ENCODE measurements around the gene MYOM1.

MYOM1 gene

DNA sequence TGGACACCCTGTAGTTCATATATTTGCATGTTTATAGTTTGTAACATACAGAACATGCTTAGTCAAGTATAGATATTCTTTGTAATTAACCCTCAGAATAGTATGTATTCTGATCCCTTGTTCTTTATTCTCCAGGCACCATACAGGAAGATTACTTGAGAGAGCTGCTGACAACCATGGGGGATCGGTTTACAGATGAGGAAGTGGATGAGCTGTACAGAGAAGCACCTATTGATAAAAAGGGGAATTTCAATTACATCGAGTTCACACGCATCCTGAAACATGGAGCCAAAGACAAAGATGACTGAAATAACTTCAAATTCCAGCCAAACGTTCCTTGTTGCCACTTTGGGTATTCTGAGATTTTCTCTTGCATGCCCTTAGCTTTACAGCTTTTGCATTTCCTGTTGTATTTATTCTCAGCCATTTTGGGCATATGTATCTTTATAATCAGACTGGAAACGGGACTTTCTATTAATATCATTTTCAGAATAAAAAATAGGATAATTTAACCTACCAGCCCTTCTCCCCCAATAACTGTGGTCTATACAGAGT lies 35.9 kb upstream of the MYOM1 start:
- no peak overlapping the region for H3K4me3 Mint-ChIP-seq
- ATAC-seq (replicated peaks) (peak; percentile 65 to 68), DNase-seq (no peak)
- peaks cover 33 to 76% of the 10 kb centered on the region in 2 donors for H3K4me1 Mint-ChIP-seq
- no peaks in the 10 kb centered on the region for H3K27me3 Mint-ChIP-seq
- peak overlapping the region; percentile 56 for H3K27ac Mint-ChIP-seq
- H3K36me3 Mint-ChIP-seq, result peaks cover 38 to 53% of the 10 kb centered on the region in 2 donors
- H3K9me3 Mint-ChIP-seq, result no peaks in the 10 kb centered on the region

DNA sequence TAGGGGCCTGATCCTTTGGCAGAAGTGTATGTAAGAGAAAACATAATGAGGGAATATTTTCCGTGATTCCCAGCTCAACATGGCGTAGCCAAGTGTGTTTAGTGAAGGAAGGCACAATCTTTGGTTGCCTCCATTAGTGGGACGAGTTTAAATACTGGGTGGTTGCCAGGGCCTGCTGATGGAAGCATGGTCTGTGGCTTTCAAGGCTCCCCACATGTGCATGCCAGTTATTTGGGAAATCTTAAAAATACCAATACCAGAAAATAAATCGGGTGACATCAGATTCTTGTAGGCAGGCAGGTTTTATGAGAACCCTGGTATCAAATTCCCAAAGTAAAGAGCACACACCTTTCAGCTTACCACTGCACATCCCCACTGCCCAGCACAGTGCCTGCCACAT lies 35.0 kb upstream of the MYOM1 start:
- Mint-ChIP-seq H3K36me3 (peaks cover 43 to 58% of the 10 kb centered on the region in 2 donors), H3K9me3 (no peaks in the 10 kb centered on the region), H3K4me1 (peaks cover 34 to 73% of the 10 kb centered on the region in 2 donors), H3K27ac (peak overlapping the region; percentile 65), H3K4me3 (no peak overlapping the region), H3K27me3 (no peaks in the 10 kb centered on the region)
- no peak for DNase-seq
- no peak for ATAC-seq (replicated peaks)

DNA sequence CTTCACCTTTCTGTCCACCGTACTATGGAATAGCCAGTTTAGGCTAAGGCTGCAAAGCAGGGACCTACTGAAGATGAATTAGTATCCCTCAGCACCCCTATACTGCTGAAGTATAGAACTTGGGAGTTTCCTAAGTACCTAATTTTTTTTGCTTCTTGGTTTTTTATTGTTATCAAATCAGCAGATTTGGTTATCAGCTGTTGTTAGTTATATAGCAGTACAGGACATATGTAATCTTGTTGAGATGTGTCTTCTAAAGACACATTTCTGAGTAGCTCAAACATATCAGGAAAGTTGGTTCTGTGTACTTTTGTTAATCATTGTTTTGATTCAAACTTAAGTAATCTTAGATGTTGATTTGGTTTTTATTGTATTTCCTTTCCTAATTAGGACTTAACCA lies 33.1 kb upstream of the MYOM1 start:
- no peak for DNase-seq
- no peaks in the 10 kb centered on the region for H3K27me3 Mint-ChIP-seq
- peaks cover 29 to 67% of the 10 kb centered on the region in 2 donors for H3K4me1 Mint-ChIP-seq
- no peak for ATAC-seq (replicated peaks)
- H3K36me3 Mint-ChIP-seq, result peaks cover 42 to 53% of the 10 kb centered on the region in 2 donors
- H3K4me3 Mint-ChIP-seq, result no peak overlapping the region
- H3K27ac Mint-ChIP-seq, result no peak overlapping the region
- no peaks in the 10 kb centered on the region for H3K9me3 Mint-ChIP-seq

DNA sequence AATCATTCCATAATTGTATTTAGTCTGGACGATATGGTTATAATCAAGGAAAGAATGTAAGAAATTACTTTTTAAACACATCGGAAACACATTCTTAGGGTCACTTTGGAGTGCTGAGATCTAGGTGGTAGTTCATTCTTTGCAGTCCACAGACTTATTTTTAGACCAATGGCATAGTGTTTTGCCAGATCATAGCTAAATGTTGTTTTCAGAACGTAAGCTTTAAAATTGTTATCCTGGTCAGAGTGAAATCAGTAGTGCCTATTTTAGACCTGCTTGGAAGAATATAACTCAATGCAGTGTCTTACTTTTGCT lies 32.2 kb upstream of the MYOM1 start:
- Mint-ChIP-seq H3K27ac (no peak overlapping the region), H3K4me1 (peaks cover 25 to 58% of the 10 kb centered on the region in 2 donors), H3K4me3 (no peak overlapping the region), H3K36me3 (peaks cover 40 to 49% of the 10 kb centered on the region in 2 donors), H3K9me3 (no peaks in the 10 kb centered on the region), H3K27me3 (no peaks in the 10 kb centered on the region)
- DNase-seq, result no peak
- ATAC-seq (replicated peaks), result no peak

DNA sequence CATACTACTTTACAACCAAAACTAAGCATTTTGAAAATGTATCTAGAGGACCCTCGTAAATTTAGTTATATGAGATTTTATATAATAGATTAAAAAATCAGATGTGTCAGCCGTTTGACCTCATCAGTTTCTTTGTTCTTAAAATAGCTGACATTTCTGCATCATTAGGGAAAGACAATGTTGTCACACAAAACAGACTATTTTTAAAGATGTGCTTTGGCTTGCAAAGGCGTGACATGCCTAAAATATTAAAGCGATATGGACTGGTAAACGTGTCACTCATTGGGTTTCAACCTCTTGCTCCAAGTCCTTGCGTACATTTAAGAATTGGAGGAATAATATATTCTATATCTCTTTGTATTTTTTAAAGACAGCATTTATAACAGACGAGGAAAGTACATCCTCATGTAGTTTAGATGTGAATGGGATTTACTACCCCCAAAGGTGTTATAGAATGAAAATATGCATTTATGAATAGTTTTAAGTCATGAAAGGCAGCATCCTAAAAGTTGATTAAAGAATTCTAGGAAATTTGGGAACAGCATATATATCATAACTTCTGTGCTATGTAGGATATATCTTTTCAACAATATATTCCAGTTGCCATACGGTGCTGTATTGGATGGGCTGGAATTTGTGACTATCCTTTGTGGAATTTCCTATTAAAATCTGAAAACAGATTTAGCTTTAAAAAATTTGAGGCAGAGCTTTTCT lies 31.6 kb upstream of the MYOM1 start:
- Mint-ChIP-seq H3K4me3 (no peak overlapping the region), H3K4me1 (peaks cover 24 to 56% of the 10 kb centered on the region in 2 donors)

DNA sequence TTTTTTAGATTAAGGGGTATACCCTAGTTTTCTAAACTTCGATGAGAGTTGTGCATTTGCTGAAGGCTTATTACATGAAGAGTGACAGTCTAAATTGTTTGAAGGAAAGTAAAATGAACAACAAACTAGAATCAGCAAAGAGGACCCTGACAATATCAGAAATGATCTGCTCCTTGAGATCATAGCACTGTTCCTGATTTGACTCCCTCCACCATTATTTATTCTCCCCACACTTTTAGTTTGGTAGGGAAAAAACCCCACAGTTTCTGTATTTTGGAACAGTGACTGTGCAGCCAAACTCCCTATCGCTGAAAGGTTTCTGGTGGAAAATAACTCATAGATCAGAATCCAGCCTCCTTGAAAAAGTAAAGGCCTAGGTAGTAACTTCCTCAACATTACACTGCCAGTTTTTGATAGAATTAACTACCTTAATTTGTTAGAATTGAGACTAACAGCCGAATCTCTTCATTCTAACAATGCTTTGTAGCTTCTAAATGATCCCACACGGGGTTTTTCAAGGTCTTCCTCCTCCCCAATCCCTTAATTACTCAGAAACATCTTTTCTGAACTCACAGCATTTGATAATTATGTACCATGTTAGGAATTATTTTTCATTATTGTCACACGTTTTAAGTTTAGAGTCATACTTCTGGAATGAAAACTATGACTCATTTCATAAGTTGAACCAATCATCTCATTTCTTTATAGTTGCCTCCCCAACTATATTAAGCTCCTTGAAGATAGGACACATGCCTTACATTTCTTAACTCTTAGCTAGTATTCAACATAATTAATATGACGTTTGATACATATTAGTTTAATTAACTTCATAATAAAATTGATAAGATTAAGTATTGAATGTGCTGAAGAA lies 30.7 kb upstream of the MYOM1 start:
- ATAC-seq (replicated peaks) (no peak), DNase-seq (no peak)
- Mint-ChIP-seq H3K4me3 (peak overlapping the region; percentile 68 to 75), H3K27ac (peak overlapping the region; percentile 43), H3K9me3 (no peaks in the 10 kb centered on the region), H3K4me1 (peaks cover 24 to 57% of the 10 kb centered on the region in 2 donors), H3K27me3 (no peaks in the 10 kb centered on the region), H3K36me3 (peaks cover 34 to 37% of the 10 kb centered on the region in 2 donors)

More for the DNA sequence above, 31.6 kb upstream of the MYOM1 start:
- no peaks in the 10 kb centered on the region for H3K27me3 Mint-ChIP-seq
- peaks cover 40 to 45% of the 10 kb centered on the region in 2 donors for H3K36me3 Mint-ChIP-seq
- no peak overlapping the region for H3K27ac Mint-ChIP-seq
- no peaks in the 10 kb centered on the region for H3K9me3 Mint-ChIP-seq
- no peak for ATAC-seq (replicated peaks)
- no peak for DNase-seq

DNA sequence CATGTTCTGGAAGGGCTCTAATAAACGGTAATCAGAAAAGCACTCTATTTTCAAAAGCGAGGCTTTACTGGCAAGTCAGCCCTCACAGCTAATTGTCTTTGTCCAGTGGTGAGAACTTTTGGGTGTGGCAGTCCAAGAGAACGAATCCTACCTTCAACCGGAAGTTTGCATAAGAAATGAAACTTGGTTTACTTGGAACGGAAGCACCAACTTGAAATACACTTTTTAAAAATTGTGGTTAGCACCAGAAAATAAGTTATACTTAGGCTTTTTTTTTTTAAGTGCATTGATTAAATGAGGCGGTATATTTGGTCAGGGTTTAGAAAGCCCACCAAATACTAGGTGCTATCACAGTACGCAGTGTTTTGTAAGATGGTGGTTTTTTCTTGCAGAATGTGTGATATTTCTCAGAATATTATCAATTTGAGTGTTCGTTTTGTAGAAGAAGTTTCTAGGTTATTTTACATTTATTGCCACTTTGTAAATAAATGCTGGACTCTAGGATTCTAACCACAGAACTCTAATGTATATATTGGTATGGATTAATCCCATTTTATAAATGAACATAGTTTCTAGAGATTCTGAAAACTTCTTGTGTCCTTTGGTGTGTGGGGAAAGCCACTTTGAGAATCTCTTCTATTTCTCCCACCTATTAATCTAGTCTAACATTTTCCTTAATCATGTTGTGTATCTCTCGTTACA lies 29.0 kb upstream of the MYOM1 start:
- Mint-ChIP-seq H3K36me3 (peaks cover 23 to 26% of the 10 kb centered on the region in 2 donors), H3K4me3 (peak overlapping the region; percentile 87 to 89), H3K9me3 (no peaks in the 10 kb centered on the region), H3K27ac (peak overlapping the region; percentile 99), H3K4me1 (peaks cover 18 to 51% of the 10 kb centered on the region in 2 donors), H3K27me3 (no peaks in the 10 kb centered on the region)
- ATAC-seq (replicated peaks) (no peak), DNase-seq (no peak)

DNA sequence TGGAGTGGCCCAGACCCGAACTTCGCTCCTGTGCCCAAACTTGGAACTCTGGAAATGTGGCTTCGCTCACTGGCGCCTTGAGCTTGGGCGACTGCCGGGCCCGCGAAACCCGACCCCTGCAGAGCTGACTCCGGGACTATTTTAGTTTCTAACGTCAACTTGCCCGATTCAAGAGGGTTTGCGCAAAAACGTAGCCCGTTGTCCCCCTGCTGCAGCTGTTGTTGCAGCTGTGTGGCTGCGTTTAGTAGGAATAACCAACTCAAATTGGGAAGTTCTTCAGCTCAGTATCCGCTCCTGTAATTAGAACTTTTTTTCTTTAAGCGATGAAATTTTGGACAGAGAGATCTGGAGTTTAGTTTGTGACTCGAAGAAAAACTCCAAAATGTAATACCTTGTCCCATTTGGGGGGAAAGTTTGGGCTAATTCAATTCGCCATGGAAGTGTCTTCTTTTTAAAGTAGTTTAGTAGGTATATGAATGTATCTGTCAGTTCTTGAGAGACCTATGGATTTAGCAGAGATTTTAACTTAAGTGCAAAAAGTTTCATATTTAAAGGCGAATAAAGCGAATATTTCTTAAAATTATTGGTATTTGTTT lies 28.4 kb upstream of the MYOM1 start:
- DNase-seq (no peak), ATAC-seq (replicated peaks) (no peak)
- peaks cover 18 to 46% of the 10 kb centered on the region in 2 donors for H3K4me1 Mint-ChIP-seq
- H3K4me3 Mint-ChIP-seq, result peak overlapping the region; percentile 87 to 89
- no peaks in the 10 kb centered on the region for H3K27me3 Mint-ChIP-seq
- peak overlapping the region; percentile 99 for H3K27ac Mint-ChIP-seq
- H3K36me3 Mint-ChIP-seq, result peaks cover 19 to 20% of the 10 kb centered on the region in 2 donors
- no peaks in the 10 kb centered on the region for H3K9me3 Mint-ChIP-seq

DNA sequence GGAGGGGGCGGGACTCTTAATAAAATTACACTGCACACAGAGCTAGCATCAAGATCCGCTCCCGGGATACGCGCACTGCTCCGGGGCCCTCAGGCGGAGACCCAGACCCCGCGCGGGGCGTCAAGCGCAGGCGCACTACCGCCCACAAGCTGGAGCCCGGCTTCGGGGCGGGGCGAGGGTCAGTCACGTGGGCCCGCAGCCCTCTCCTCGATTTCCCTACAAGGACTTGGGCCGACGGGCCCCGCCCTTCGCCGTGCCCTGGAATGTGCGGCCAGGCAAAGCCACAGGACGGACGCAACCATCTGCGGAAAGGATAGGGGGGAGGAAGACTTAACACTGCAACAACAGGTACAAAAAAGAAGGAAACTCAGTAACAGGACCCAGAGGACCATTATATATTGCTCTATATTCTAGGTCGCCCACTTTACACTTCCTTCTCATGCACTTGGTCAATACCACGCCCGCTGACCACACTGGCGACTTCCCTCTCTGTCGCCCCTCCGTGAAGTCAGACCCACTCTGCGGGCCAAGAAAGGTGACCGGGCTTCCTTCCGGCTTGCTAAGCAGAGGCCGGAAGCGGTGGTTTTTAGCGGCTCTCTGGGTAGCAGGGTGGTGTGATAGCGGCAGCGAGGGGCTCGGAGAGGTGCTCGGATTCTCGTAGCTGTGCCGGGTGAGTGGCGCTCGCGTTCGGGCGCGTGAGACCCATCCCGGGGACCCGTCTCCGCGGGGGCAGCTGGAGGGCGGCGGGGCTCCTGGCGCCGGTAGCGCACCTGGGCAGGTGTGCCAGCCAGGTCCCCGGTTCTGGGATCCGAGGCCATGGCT lies 27.7 kb upstream of the MYOM1 start, which contains the start of gene MYL12A:
Gene MYL12A (plus strand): TSS at position 562 of the 822 bp plus-strand sequence. CDS start 5,447 bp downstream, outside the sequence.
- no peaks in the 10 kb centered on the region for H3K27me3 Mint-ChIP-seq
- peak within 1 kb of the TSS; percentile 87 to 89 for H3K4me3 Mint-ChIP-seq
- DNase-seq, result peak; percentile 98
- peak; percentile 81 to 86 for ATAC-seq (replicated peaks)
- H3K9me3 Mint-ChIP-seq, result no peaks in the 10 kb centered on the region
- H3K36me3 Mint-ChIP-seq, result peaks cover 16 to 19% of the 10 kb centered on the region in 2 donors
- H3K27ac Mint-ChIP-seq, result peak within 1 kb of the TSS; percentile 99
- H3K4me1 Mint-ChIP-seq, result peaks cover 18 to 40% of the 10 kb centered on the region in 2 donors

DNA sequence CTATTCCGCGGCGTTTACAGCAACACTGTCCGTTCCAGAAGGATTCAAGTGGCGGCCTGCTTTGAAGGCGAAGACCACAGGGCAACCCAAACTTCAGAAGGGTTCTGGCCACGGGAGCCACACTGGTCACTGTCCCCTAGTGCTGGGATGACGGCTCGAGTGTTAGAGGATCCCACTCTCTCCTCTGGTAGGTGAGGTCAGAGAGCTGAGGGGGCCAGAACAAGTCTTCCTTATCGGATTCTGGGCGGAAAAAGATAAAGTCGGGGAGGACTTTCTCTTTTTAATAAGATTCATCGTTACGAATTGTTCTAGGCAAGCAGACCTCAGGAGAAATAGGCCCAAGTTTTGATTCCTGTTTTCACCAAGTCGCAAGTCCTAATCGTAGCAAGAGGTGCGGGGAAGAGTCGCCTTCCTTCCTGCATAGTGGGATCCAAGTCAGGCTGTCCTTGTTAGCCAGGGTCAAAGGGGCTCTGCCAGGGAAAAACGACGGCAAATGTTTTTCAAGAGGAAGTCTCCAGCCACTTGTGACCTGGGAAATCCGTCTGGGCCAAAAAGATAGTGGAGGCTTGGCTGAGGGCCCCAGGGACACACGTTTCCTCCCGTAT lies 27.0 kb upstream of the MYOM1 start:
- Mint-ChIP-seq H3K27ac (peak overlapping the region; percentile 99), H3K36me3 (peaks cover 22 to 26% of the 10 kb centered on the region in 2 donors), H3K9me3 (peaks cover 2 to 7% of the 10 kb centered on the region in 2 donors), H3K4me3 (peak overlapping the region; percentile 87 to 89), H3K4me1 (peaks cover 15 to 36% of the 10 kb centered on the region in 2 donors), H3K27me3 (no peaks in the 10 kb centered on the region)
- ATAC-seq (replicated peaks) (peak; percentile 9 to 10), DNase-seq (no peak)

DNA sequence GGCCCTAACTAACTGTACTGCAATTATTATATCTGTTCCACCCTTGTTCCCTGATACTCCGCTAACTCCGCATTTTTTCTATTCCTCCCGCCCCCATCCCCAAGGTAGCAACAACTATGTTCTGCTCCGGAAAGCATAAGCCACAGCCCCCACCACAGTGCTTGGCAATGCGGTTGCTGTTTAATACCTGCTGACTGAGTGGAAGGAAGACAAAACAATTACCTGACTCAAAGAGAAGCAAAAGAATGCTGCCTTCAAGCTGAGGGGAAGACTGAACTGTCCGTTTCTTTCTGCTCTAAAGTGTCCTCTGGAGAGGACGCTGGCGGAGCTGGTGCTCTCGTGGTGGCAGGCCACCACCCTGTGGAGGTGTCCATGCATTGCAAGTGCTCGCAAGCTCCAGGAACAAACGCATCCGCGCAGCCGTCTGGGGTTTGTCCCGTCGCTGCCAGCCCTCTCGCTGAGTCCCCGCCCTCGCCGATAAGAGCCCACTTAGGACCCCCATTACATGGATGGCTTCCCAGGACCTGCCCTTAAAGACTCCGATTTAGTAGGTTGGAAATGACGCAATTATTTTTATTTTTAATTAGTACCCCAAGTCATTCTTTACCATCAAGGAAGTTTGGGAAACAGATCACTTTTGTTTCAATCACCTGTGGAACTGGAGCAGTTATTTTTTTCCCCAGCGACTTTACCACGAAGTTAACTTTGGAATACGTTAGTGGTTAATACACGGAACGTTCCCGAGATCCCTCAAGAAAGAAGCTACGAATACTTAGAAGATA lies 26.3 kb upstream of the MYOM1 start:
- Mint-ChIP-seq H3K4me1 (peaks cover 15 to 34% of the 10 kb centered on the region in 2 donors), H3K27me3 (no peaks in the 10 kb centered on the region), H3K9me3 (peaks cover 2 to 9% of the 10 kb centered on the region in 2 donors), H3K36me3 (peaks cover 23 to 32% of the 10 kb centered on the region in 2 donors), H3K27ac (peak overlapping the region; percentile 99), H3K4me3 (peak overlapping the region; percentile 87 to 89)
- ATAC-seq (replicated peaks) (peak; percentile 65 to 66), DNase-seq (peak; percentile 81)

DNA sequence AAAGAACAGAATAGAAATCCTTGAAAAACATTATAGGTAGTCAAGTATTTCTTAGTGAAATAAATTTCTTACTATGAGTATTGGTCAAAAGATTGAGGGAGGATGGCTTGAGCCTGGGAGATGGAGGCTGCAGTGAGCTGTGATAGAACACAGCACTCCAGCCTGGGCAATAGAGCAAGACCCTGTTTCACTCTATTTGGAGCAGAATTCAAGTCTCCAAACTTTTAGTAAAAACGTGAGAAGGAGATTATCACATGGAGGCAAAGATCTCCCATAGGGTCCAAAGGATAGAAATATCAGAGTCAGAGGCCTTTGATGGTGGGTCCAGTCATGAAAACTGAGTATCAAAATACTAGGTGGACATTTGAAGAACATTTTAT lies 25.4 kb upstream of the MYOM1 start:
- H3K27me3 Mint-ChIP-seq, result no peaks in the 10 kb centered on the region
- ATAC-seq (replicated peaks) (no peak), DNase-seq (no peak)
- peak overlapping the region; percentile 87 to 89 for H3K4me3 Mint-ChIP-seq
- peaks cover 13 to 27% of the 10 kb centered on the region in 2 donors for H3K4me1 Mint-ChIP-seq
- peak overlapping the region; percentile 69 for H3K27ac Mint-ChIP-seq
- peaks cover 7 to 15% of the 10 kb centered on the region in 2 donors for H3K9me3 Mint-ChIP-seq
- peaks cover 24 to 33% of the 10 kb centered on the region in 2 donors for H3K36me3 Mint-ChIP-seq
